Measurements from ENCODE around the gene PRDM16.

PRDM16 gene

GRCh38 chr1:3068564-3069431 lies at the start of gene PRDM16:
Gene PRDM16 (plus strand): TSS chr1:3069203. CDS start chr1:3069260, 57 bp downstream.
- peak in 1 of 14 donors; percentile 36 for DNase-seq

- DNase-seq = no peak
Measured at GRCh38 chr1:3019516-3020051, 49.4 kb upstream of the PRDM16 start.

- DNase-seq = no peak
Measured at GRCh38 chr1:3020263-3020909, 48.6 kb upstream of the PRDM16 start.

- no peak for DNase-seq
Measured at GRCh38 chr1:3021233-3021671, 47.8 kb upstream of the PRDM16 start, which contains the start of gene ACTRT2. Gene ACTRT2 (plus strand): TSS chr1:3021467. CDS start chr1:3021687, 220 bp downstream.

GRCh38 chr1:3021801-3022401 lies 47.1 kb upstream of the PRDM16 start:
- no peak for DNase-seq

- no peak for DNase-seq
Measured at GRCh38 chr1:3022511-3022973, 46.5 kb upstream of the PRDM16 start.

DNA sequence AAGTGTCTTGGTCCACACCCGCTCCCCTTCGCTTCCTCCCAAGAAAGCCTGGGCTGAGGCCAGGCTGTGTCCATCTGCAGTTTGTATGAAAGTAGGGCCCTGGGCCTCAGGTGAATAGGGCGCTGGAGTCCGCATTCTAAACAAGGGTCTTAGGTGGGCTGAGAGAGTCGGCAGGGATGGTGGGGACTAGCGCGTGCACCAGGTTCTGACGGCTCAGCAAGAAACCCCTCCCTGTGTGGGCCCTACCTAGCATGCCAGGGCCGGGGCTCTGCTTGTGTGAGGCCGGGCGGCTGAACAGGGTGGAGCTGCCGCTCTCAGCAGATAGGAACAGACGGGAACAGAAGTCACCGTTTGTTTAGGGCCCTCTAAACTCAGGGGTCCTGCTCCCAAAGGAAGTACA lies 46.0 kb upstream of the PRDM16 start:
- no peak for DNase-seq

DNA sequence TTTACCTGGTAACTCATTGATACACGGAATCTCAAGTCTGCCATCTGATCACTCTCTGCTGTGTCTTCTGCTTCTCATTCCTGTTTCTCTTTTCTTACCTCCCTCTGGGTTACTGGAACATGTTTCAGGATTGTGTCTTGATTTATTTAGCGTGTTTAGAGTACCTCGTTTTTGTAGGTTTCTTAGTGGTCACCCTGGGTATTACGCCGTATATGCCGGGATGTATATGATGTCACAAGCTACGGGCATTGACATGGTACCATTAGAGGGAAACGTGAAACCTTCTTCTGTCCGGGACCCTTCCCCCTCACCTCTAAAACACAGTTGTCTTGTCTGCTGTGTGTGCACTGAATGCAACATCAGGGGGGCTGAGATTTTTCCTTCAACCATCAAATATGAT lies 45.0 kb upstream of the PRDM16 start:
- no peak for DNase-seq

GRCh38 chr1:3024588-3024987 lies 44.4 kb upstream of the PRDM16 start:
- DNase-seq = no peak

DNA sequence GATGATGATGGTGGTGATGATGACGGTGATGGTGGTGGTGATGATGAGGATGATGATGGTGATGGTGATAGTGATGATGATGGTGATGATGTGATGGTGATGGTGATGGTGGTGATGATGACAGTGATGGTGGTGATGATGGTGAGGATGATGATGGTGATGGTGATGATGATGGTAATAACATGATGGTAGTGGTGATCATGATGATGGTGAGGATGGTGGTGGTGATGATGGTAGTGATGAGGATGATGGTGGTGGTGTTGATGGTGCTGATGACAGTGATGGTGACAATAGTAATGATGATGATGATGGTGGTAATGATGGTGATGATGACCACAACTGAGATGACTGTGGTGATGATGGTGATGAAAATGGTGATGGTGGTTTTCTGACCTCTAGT lies 42.9 kb upstream of the PRDM16 start:
- no peak for DNase-seq

GRCh38 chr1:3026581-3027391 lies 42.2 kb upstream of the PRDM16 start:
- DNase-seq = no peak

DNA sequence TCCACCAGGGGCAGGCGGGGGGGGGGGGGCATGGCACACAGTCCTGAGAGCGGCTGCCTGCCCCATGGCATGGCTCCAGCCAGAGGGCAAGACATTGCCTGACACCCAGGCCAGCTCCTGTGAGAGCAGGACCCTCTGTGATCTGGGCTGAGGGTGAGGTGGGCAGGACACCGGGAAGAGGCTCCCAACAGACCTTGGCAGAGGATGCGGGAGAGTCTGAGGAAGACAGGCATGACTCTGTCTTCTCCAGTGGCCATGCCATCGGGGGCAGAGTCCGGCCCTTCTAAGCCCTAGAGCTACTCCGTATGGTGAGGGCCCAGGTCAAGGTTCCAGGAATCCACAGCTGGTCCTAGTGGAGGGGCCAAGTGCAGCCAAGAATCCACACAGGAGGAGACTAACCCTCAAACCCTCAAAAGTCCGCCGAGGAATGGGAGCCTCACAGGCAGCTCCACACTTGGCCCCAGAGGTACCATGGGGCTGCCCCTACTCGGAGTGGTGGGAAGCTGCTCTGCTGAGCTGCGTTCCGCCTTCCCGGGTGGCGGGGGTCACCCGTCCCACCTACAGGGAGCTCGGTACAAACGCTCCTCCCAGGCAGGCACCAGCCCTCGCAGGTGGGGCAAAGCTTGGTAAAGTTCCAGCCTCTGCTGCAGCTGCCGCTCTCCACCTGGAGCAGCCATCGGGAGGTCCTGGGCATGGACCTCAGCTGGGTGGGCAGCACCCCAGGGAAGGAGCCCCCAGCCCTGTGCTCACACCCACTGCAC lies 41.2 kb upstream of the PRDM16 start:
- DNase-seq = no peak

- no peak for DNase-seq
Measured at GRCh38 chr1:3028531-3029282, 40.3 kb upstream of the PRDM16 start.

DNA sequence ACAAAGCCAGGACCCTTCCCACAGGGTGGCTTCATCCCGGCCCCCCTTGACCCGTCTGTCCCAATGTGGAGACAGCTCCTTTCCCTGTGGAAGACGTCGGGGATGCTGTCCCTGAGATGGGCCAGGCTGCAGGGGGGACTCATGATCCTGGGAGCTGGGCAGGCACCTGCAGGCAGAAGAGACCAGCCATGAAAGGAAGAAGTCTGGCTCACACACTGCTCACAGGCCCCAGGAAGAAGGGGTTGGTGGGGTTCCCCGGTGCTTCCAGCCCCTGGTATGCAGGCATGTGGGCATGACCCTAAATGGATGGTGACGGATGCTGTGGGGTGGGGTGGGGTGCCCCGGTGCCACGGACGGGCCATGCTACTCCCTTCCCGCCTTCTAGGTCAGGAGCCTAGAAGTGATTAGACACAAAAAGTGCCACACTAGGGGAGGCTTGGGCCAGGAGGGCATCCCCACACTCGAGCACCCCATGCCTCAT lies 39.5 kb upstream of the PRDM16 start:
- DNase-seq = no peak

DNA sequence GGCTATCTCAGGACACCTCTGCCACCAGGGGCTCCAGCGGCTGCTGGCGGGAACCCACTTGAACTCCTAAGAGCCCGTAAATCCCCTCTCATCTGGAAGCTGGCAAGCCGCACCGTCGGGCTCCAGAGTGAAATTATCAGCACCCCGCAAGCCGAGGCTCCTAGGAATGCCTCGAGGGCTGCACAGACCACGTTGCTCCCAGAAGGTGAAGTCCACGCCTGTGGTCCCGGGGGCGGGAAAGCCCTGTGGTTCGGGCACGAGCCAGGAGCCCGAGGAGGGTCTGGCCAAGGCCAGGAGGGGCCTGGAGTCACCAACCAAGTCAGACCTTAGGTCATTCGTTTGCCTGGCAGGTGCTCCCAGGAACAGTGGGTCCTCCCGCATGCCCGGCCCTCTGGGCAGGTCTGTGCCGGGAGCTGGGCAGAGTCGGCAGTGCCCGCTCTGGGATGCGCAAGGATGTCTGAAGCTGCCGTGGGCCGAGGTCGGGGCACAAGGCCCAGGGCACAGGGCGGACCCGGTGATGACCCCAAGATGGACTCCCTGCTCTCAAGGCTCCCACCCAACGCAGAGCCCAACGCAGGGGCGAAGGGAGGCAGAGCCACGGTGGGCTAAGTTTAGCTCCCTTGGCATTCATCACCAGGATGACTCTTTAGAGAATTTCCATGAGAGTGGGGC lies 38.9 kb upstream of the PRDM16 start:
- DNase-seq = no peak

DNA sequence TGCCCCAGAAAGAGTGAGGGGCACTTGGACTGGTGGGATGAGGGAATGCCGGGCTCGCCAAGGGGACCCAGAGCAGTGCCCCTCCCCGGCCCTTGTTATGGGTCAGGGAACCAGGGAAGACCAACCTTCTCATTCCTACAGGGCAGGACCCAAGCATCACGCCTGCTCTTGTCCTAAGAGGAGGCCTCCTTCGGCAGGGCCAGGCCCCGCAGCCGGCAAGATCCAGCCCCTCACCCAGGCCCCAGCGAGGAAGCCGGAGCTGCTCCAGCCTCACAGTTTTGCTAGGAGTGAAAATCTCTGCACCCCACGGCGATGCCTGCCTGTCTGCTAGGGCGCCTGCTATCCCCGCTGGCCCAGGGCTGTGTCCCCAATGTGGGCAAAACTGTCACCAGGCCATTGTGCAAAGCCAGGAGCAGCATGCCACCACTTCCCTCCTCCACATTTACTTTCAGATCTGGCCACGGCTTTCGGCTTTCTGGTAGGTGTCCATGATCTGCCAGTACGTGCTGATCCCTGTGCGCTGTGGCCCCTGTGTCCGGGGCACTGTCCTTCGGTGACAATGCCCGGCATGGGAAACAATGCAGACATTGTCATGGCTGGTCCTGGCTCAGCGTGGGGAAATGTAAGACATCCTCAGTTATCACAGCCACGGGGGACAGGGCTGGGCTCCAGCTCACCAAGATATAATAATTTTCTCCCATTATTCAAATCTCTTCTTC lies 38.2 kb upstream of the PRDM16 start:
- peak in 12 of 14 donors; percentile 19 to 81 (median 60) for DNase-seq

GRCh38 chr1:3031401-3032221 lies 37.4 kb upstream of the PRDM16 start:
- peak in 3 of 14 donors; percentile 40 to 81 (median 71) for DNase-seq

Data from C1 segment of cervical spinal cord (tissue), 14 donors.